H1 (cell line): Measurements from ENCODE around the gene CCL8. TPM values are rescaled to one million over a fixed set of nuclear protein-coding genes. Genes with fewer than 3 reads are reported as not detected.

ENCODE experiments used
- CTCF ChIA-PET: fragments of 300-600 bp; sonication (Branson Sonifier 250); formaldehyde crosslinking; loops from one replicate; lab custom pipeline; 2021; ENCODE audit not compliant: partially characterized antibody; lab: Charles Lee
- POLR2A ChIA-PET: fragments of 300-600 bp; sonication (Branson Sonifier 250); formaldehyde crosslinking; loops from one replicate; lab custom pipeline; 2021; ENCODE audit warnings: inconsistent platforms; ENCODE audit not compliant: partially characterized antibody; lab: Charles Lee
- DNase-seq, 2 experiments: peaks; one replicate each; pipeline versions ENCODE4 v3.0.0 to v3.0.0-alpha.2; 2010 to 2022; ENCODE audit warnings: low spot score in 2 of 2, low read depth in 1 of 2, mixed read lengths in 1 of 2
- FAIRE-seq: peaks from 2 replicates; lab custom pipeline; 2011; peaks lifted over from hg19 to GRCh38; lab: Jason Lieb, UNC
- H2AFZ ChIP-seq: 2 replicates; pipeline ENCODE4 v1.8.1; 2012; ENCODE audit warnings: low read length, inconsistent platforms
- H2AK5ac ChIP-seq: 2 replicates; pipeline ENCODE4 v1.6.1; 2013; ENCODE audit warnings: low read depth, low read length
- H2BK120ac ChIP-seq: replicated peaks from 2 replicates; pipeline ENCODE3; 2013; ENCODE audit warnings: low read depth, low read length, inconsistent platforms
- H2BK12ac ChIP-seq: 2 replicates; pipeline ENCODE4 v1.6.1; 2013; ENCODE audit warnings: low read depth, low read length
- H2BK15ac ChIP-seq: 2 replicates; pipeline ENCODE4 v1.6.1; 2013; ENCODE audit warnings: low read length
- H2BK20ac ChIP-seq: 2 replicates; pipeline ENCODE4 v1.6.1; 2013; ENCODE audit warnings: low read length
- H2BK5ac ChIP-seq: 2 replicates; pipeline ENCODE4 v1.6.1; 2013; ENCODE audit warnings: low read depth, low read length
- H3K14ac ChIP-seq: 2 replicates; pipeline ENCODE4 v1.6.1; 2013; ENCODE audit warnings: inconsistent platforms; ENCODE audit not compliant: insufficient read length
- H3K18ac ChIP-seq: 2 replicates; pipeline ENCODE4 v1.6.1; 2013; ENCODE audit warnings: low read length; ENCODE audit errors: extremely low read depth
- H3K23ac ChIP-seq: 2 replicates; pipeline ENCODE4 v1.6.1; 2013; ENCODE audit warnings: inconsistent platforms; ENCODE audit not compliant: insufficient read length
- H3K23me2 ChIP-seq: 2 replicates; pipeline ENCODE4 v1.6.1; 2013; ENCODE audit warnings: low read depth, low read length
- H3K27ac ChIP-seq: 2 replicates; pipeline ENCODE4 v1.6.1; 2011; ENCODE audit warnings: low read depth, low read length, inconsistent platforms
- H3K27me3 ChIP-seq, 4 experiments: replicated peaks in 1 of 4; 1 replicate in 1 of 4; 2 replicates in 3 of 4; pipeline versions ENCODE4 v1.6.1 to v1.8.1; 2011 to 2013; ENCODE audit warnings: low read length in 3 of 4, mild to moderate bottlenecking in 3 of 4, inconsistent platforms in 2 of 4, mixed read lengths in 2 of 4, moderate library complexity in 1 of 4; ENCODE audit not compliant: control insufficient read depth in 3 of 4, insufficient read depth in 3 of 4; ENCODE audit errors: extremely low read depth in 1 of 4
- H3K36me3 ChIP-seq, 4 experiments: 2 replicates each; pipeline versions ENCODE4 v1.6.1 to v1.8.1; 2011 to 2013; ENCODE audit warnings: mild to moderate bottlenecking in 4 of 4, low read length in 3 of 4, moderate library complexity in 2 of 4, control low read depth in 1 of 4, inconsistent platforms in 1 of 4; ENCODE audit not compliant: insufficient read depth in 4 of 4, control insufficient read depth in 2 of 4
- H3K4ac ChIP-seq: replicated peaks from 2 replicates; pipeline ENCODE3; 2013; ENCODE audit warnings: low read length, low read depth, mixed read lengths, inconsistent platforms; ENCODE audit not compliant: insufficient read length
- H3K4me1 ChIP-seq, 4 experiments: replicated peaks in 1 of 4; 1 replicate in 1 of 4; 2 replicates in 3 of 4; pipeline versions ENCODE4 v1.6.1 to v1.8.1; 2011 to 2013; ENCODE audit warnings: low read length in 3 of 4, inconsistent platforms in 2 of 4, mixed read lengths in 1 of 4; ENCODE audit not compliant: insufficient read depth in 4 of 4, control insufficient read depth in 3 of 4
- H3K4me2 ChIP-seq, 2 experiments: 2 replicates each; pipeline versions ENCODE4 v1.6.1 to v1.8.1; 2011 to 2013; ENCODE audit warnings: low read depth in 2 of 2, low read length in 2 of 2, control low read depth in 1 of 2, inconsistent platforms in 1 of 2, mild to moderate bottlenecking in 1 of 2; ENCODE audit not compliant: insufficient read depth in 1 of 2
- H3K4me3 ChIP-seq, 4 experiments: fragments of 200-600, 300-600 bp in 1 of 4; sonication (generic), shearing (Covaris generic), sonication (Bioruptor Twin) in 1 of 4; 2 replicates each; pipeline versions ENCODE4 v1.5.1 to v1.8.1; 2011 to 2016; ENCODE audit warnings: low read length in 4 of 4, low read depth in 3 of 4, control low read depth in 2 of 4, inconsistent platforms in 2 of 4, mild to moderate bottlenecking in 2 of 4, mixed read lengths in 1 of 4, moderate library complexity in 1 of 4; ENCODE audit not compliant: insufficient read depth in 2 of 4; ENCODE audit errors: extremely low read depth in 1 of 4
- H3K56ac ChIP-seq: replicated peaks from 2 replicates; pipeline ENCODE3; 2013; ENCODE audit warnings: low read depth, mild to moderate bottlenecking, mixed read lengths, low read length, inconsistent platforms; ENCODE audit not compliant: insufficient read length
- H3K79me1 ChIP-seq: 2 replicates; pipeline ENCODE4 v1.6.1; 2013; ENCODE audit warnings: low read depth, low read length, control low read depth
- H3K79me2 ChIP-seq, 2 experiments: 2 replicates each; pipeline versions ENCODE4 v1.6.1 to v1.8.1; 2012 to 2013; ENCODE audit warnings: low read length in 2 of 2, mild to moderate bottlenecking in 2 of 2, inconsistent platforms in 1 of 2; ENCODE audit not compliant: insufficient read depth in 2 of 2, control insufficient read depth in 1 of 2
- H3K9ac ChIP-seq, 4 experiments: replicated peaks in 1 of 4; 1 replicate in 1 of 4; 2 replicates in 3 of 4; pipeline versions ENCODE4 v1.6.1 to v1.8.1; 2011 to 2013; ENCODE audit warnings: low read depth in 3 of 4, low read length in 3 of 4, control low read depth in 2 of 4, mild to moderate bottlenecking in 2 of 4, moderate library complexity in 2 of 4, inconsistent platforms in 1 of 4; ENCODE audit errors: extremely low read depth in 1 of 4
- H3K9me3 ChIP-seq, 2 experiments: 2 replicates each; pipeline versions ENCODE4 v1.6.1 to v1.8.1; 2012 to 2013; ENCODE audit warnings: mild to moderate bottlenecking in 2 of 2, moderate library complexity in 2 of 2, control low read depth in 1 of 2, inconsistent platforms in 1 of 2, low read depth in 1 of 2, low read length in 1 of 2, mixed read lengths in 1 of 2; ENCODE audit not compliant: insufficient read depth in 2 of 2
- H4K20me1 ChIP-seq, 2 experiments: replicated peaks in 1 of 2; 2 replicates each; pipeline versions ENCODE3 to v1.8.1; 2011 to 2013; ENCODE audit warnings: inconsistent platforms in 2 of 2, low read length in 2 of 2, mild to moderate bottlenecking in 1 of 2; ENCODE audit not compliant: insufficient read depth in 2 of 2, control insufficient read depth in 1 of 2
- H4K5ac ChIP-seq: 2 replicates; pipeline ENCODE4 v1.6.1; 2013; ENCODE audit warnings: low read length, low read depth, mixed read lengths, inconsistent platforms; ENCODE audit not compliant: insufficient read length
- H4K8ac ChIP-seq: 2 replicates; pipeline ENCODE4 v1.8.0; 2013; ENCODE audit warnings: mild to moderate bottlenecking, moderate library complexity, low read length, inconsistent platforms; ENCODE audit not compliant: insufficient read depth; ENCODE audit errors: extremely low read depth
- H4K91ac ChIP-seq: replicated peaks from 2 replicates; pipeline ENCODE3; 2013; ENCODE audit warnings: low read length, mixed read lengths, inconsistent platforms; ENCODE audit not compliant: insufficient read length
- CBX5 ChIP-seq: fragments of 300-800, 300-1000 bp; sonication (generic); IDR thresholded peaks from 2 replicates; pipeline ENCODE4 v1.7.1; 2016; ENCODE audit warnings: antibody characterized with exemption, low read length, low read depth
- CEBPB ChIP-seq: IDR thresholded peaks from 2 replicates; pipeline ENCODE4 v1.6.1; 2012; ENCODE audit warnings: low read depth, low read length
- CREB1 ChIP-seq: IDR thresholded peaks from 2 replicates; pipeline ENCODE4 v1.6.1; 2012; ENCODE audit warnings: inconsistent platforms
- EGR1 ChIP-seq: IDR thresholded peaks from 2 replicates; pipeline ENCODE4 v1.6.1; 2011; ENCODE audit warnings: low read depth, low read length, borderline replicate concordance
- EZH2 ChIP-seq: fragments of 200-600 bp; sonication (generic); IDR thresholded peaks from 2 replicates; pipeline ENCODE4 v1.7.1; 2012; ENCODE audit warnings: low read depth, mild to moderate bottlenecking, moderate library complexity, low read length, inconsistent platforms; ENCODE audit not compliant: severe bottlenecking
- FOSL1 ChIP-seq: IDR thresholded peaks from 2 replicates; pipeline ENCODE4 v1.6.1; 2011; ENCODE audit warnings: mild to moderate bottlenecking, low read depth, low read length, moderate library complexity; ENCODE audit not compliant: insufficient read depth
- JUN ChIP-seq: IDR thresholded peaks from 2 replicates; pipeline ENCODE4 v1.6.1; 2011; ENCODE audit warnings: low read depth, mild to moderate bottlenecking, improper control_type of control experiment, low read length
- KDM5A ChIP-seq: fragments of 200-600 bp; IDR thresholded peaks from 2 replicates; pipeline ENCODE4 v1.7.1; 2012; ENCODE audit warnings: mild to moderate bottlenecking, low read length, inconsistent platforms, mixed read lengths
- NRF1 ChIP-seq: IDR thresholded peaks from 2 replicates; pipeline ENCODE4 v1.6.1; 2011; ENCODE audit warnings: mild to moderate bottlenecking, low read depth, low read length, improper control_type of control experiment
- SIRT6 ChIP-seq: IDR thresholded peaks from one replicate; pipeline ENCODE4 v1.7.1; 2012; ENCODE audit warnings: low read length, inconsistent platforms
- SP1 ChIP-seq: IDR thresholded peaks from 2 replicates; pipeline ENCODE4 v1.6.1; 2011; ENCODE audit warnings: low read depth, low read length
- SUZ12 ChIP-seq: fragments of 200-600 bp; sonication (generic); IDR thresholded peaks from 2 replicates; pipeline ENCODE4 v1.6.1; 2012; ENCODE audit warnings: mild to moderate bottlenecking, inconsistent platforms, low read length, moderate library complexity, mixed read lengths
- TBP ChIP-seq: IDR thresholded peaks from 2 replicates; pipeline ENCODE4 v1.6.1; 2011; ENCODE audit warnings: low read depth, low read length, improper control_type of control experiment
- TEAD4 ChIP-seq: IDR thresholded peaks from 2 replicates; pipeline ENCODE4 v1.6.1; 2012; ENCODE audit warnings: low read depth, low read length, inconsistent platforms, mixed read lengths
- WGBS, 2 experiments: shearing (Covaris generic) in 1 of 2; methylation state at CpG; one replicate each; pipeline versions ENCODE4 v1.1.6 to v1.1.7; 2013 to 2015; ENCODE audit warnings: low lambda C conversion rate in 2 of 2, mixed read lengths in 2 of 2, inconsistent platforms in 1 of 2, low coverage in 1 of 2, missing lambda C conversion rate in 1 of 2; ENCODE audit not compliant: insufficient replicate concordance in 2 of 2, insufficient coverage in 1 of 2, insufficient read length in 1 of 2; ENCODE audit errors: extremely low coverage in 1 of 2, missing lambda C conversion rate in 1 of 2; 5-methylcytosine and 5-hydroxymethylcytosine counted together
- polyA plus RNA-seq, 7 experiments: library from polyadenylated mRNA; depleted of rRNA in 3 of 7; stranded (reverse) in 5 of 7; unstranded in 2 of 7; fragments of >200 nt in 5 of 7; fragments of 200-250 nt in 2 of 7; gene quantifications; 1 replicate in 5 of 7; 2 replicates in 1 of 7; 4 replicates in 1 of 7; pipeline versions ENCODE4 v1.2.1 to v1.2.3, GENCODE V29; 2011 to 2013; ENCODE audit warnings: missing spikeins in 2 of 7, mixed read lengths in 2 of 7
- total RNA-seq: library from RNA; stranded (reverse); fragmentation: NEBNext Ultra II Directional; extraction: Animal tissue kit (Norgen Biotek cat#: 25700); gene quantifications from 2 replicates; pipeline ENCODE4 v1.2.1, GENCODE V29; 2021
- TF ChIP-seq, protein P1 (sequence below): IDR thresholded peaks from 2 replicates; pipeline ENCODE4 v1.6.1; 2011; ENCODE audit warnings: low read depth, mild to moderate bottlenecking, low read length; ENCODE audit not compliant: insufficient read depth

The CCL8 gene
- total and polyA plus RNA-seq, 2 of the 8 experiments (the other 6 are each of a cell fraction or from before 2014, with no cell fraction given), result not detected

DNA sequence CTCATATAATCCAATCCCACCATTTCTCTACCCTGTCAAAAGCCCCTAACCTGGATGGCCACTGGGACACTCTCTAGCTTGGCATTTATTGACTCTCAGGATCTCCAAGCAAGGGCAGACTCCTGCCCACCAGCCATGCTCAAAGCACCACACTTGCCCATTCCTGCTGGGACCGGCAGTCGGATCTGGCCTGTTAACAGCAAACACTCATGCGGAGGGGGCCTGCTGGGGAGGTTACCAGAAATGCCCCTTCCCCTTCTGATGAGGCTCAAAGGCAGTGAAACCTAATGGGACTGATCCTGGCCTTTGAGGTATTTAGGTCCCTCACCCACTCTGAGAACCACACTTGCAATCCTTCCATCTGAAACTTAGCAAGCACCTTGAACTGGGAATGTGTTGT, 50.3 kb downstream of the CCL8 start:
- Histone ChIP-seq H2BK120ac (no peak overlapping the region), H3K79me1 (no peaks in the 10 kb centered on the region), H4K91ac (no peak overlapping the region), H3K27me3 (no peaks in the 10 kb centered on the region), H3K14ac (no peak overlapping the region), H3K27ac (no peak overlapping the region), H3K9ac (no peak overlapping the region), H3K4ac (no peak overlapping the region), H2BK12ac (no peak overlapping the region), H3K23ac (no peak overlapping the region), H3K4me3 (no peak overlapping the region), H2BK15ac (no peak overlapping the region), H3K56ac (no peak overlapping the region), H2AFZ (no peak overlapping the region), H2BK20ac (no peak overlapping the region), H2AK5ac (no peak overlapping the region), H2BK5ac (no peak overlapping the region), H4K5ac (no peak overlapping the region), H3K4me1 (no peaks in the 10 kb centered on the region), H4K20me1 (no peaks in the 10 kb centered on the region), H3K9me3 (no peaks in the 10 kb centered on the region), H4K8ac (no peak overlapping the region), H3K18ac (no peak overlapping the region), H3K23me2 (no peaks in the 10 kb centered on the region), H3K36me3 (no peaks in the 10 kb centered on the region), H3K79me2 (no peaks in the 10 kb centered on the region), H3K4me2 (no peak overlapping the region)
- ChIA-PET POLR2A (no interaction called here), CTCF (interaction anchor here (0.6 to 2.8 kb wide), 7 partner anchors 9 to 168 kb away, joined by 3 to 15 read pairs (median 3); partner anchors contain the start of gene CCL13)
- 92% methylated on average over 3 of the region's 3 CpGs; no CpG with 5 or more reads in 1 of the 2 experiments for WGBS, 2 experiments
- no peak for FAIRE-seq
- DNase-seq, result no peak
- TF ChIP-seq CBX5, result no peak
- no peak for TF ChIP-seq KDM5A
- no peak for TF ChIP-seq SIRT6
- TF ChIP-seq CREB1, result no peak
- TF ChIP-seq, protein P1, sequence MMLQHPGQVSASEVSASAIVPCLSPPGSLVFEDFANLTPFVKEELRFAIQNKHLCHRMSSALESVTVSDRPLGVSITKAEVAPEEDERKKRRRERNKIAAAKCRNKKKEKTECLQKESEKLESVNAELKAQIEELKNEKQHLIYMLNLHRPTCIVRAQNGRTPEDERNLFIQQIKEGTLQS, result no peak
- no peak for TF ChIP-seq TBP
- TF ChIP-seq NRF1, result no peak
- TF ChIP-seq EZH2, result no peak
- no peak for TF ChIP-seq SP1
- no peak for TF ChIP-seq CEBPB
- TF ChIP-seq SUZ12, result no peak
- TF ChIP-seq TEAD4, result no peak
- TF ChIP-seq EGR1, result no peak
- no peak for TF ChIP-seq JUN
- no peak for TF ChIP-seq FOSL1
